HepG2 (cell line): ENCODE results near the gene CAPN12. TPM values are rescaled to one million over a fixed set of nuclear protein-coding genes. Genes with fewer than 3 reads are reported as not detected.

Experiments
- BORCS8-MEF2B ChIP-seq: sonication (generic); formaldehyde crosslinking; IDR thresholded peaks from 2 replicates; pipeline ENCODE4 v1.8.0; 2022; ENCODE audit warnings: mild to moderate bottlenecking, missing genetic modification reagents
- CEBPB ChIP-seq: IDR thresholded peaks from 2 replicates; pipeline ENCODE4 v1.6.1; 2011; ENCODE audit warnings: low read depth, low read length, improper control_type of control experiment, borderline replicate concordance
- FOSL1 ChIP-seq: sonication (generic); formaldehyde crosslinking; IDR thresholded peaks from 2 replicates; pipeline ENCODE4 v1.9.0; 2021; ENCODE audit warnings: missing genetic modification reagents, borderline replicate concordance
- GLI4 ChIP-seq: sonication (generic); formaldehyde crosslinking; IDR thresholded peaks from 2 replicates; pipeline ENCODE4 v1.5.1; 2020; ENCODE audit warnings: missing genetic modification reagents, mild to moderate bottlenecking, moderate library complexity, borderline replicate concordance
- HNRNPK ChIP-seq: fragments of 200-400 bp; formaldehyde crosslinking; IDR thresholded peaks from 2 replicates; pipeline ENCODE4 v1.6.1; 2018; ENCODE audit warnings: low read length, low read depth, moderate library complexity, mild to moderate bottlenecking; ENCODE audit not compliant: poor library complexity, severe bottlenecking
- KDM4B ChIP-seq: sonication (generic); formaldehyde crosslinking; IDR thresholded peaks from 2 replicates; pipeline ENCODE4 v1.4.0; 2020; ENCODE audit warnings: missing genetic modification reagents
- KLF9 ChIP-seq: IDR thresholded peaks from 2 replicates; pipeline ENCODE4 v1.6.1; 2016; ENCODE audit warnings: low read depth
- NFYB ChIP-seq: sonication (generic); formaldehyde crosslinking; IDR thresholded peaks from 2 replicates; pipeline ENCODE4 v1.4.0; 2020; ENCODE audit warnings: missing genetic modification reagents
- TCF12 ChIP-seq, 2 experiments: fragments of 450-650 bp in 1 of 2; sonication (generic) in 1 of 2; formaldehyde crosslinking in 1 of 2; IDR thresholded peaks; 2 replicates each; pipeline versions ENCODE4 v1.6.1 to v1.8.0; 2017 to 2022; ENCODE audit warnings: antibody characterized with exemption in 1 of 2, mild to moderate bottlenecking in 1 of 2, missing genetic modification reagents in 1 of 2, moderate library complexity in 1 of 2
- TEAD3 ChIP-seq: optimal IDR thresholded peaks from 2 replicates; pipeline ENCODE3; 2016; ENCODE audit warnings: borderline replicate concordance
- YEATS4 ChIP-seq: sonication (generic); formaldehyde crosslinking; IDR thresholded peaks from 2 replicates; pipeline ENCODE4 v1.4.0; 2020; ENCODE audit warnings: missing genetic modification reagents, borderline replicate concordance
- ZNF18 ChIP-seq: sonication (generic); formaldehyde crosslinking; IDR thresholded peaks from 2 replicates; pipeline ENCODE4 v1.8.0; 2022; ENCODE audit warnings: mild to moderate bottlenecking, missing genetic modification reagents; ENCODE audit not compliant: insufficient replicate concordance
- ZNF512 ChIP-seq: sonication (generic); formaldehyde crosslinking; IDR thresholded peaks from 2 replicates; pipeline ENCODE4 v1.4.0; 2020; ENCODE audit warnings: mild to moderate bottlenecking, missing genetic modification reagents
- ZNF572 ChIP-seq: sonication (generic); formaldehyde crosslinking; IDR thresholded peaks from 2 replicates; pipeline ENCODE4 v1.5.1; 2020; ENCODE audit warnings: mild to moderate bottlenecking, missing genetic modification reagents
- ZNF761 ChIP-seq: sonication (generic); formaldehyde crosslinking; conservative IDR thresholded peaks from 2 replicates; pipeline ENCODE4 v1.4.0; 2020; ENCODE audit warnings: mild to moderate bottlenecking, missing genetic modification reagents
- polyA plus RNA-seq, 8 experiments: library from polyadenylated mRNA; depleted of rRNA in 3 of 8; stranded (reverse) in 7 of 8; unstranded in 1 of 8; fragments of >200 nt; fragmentation: Illumina TruSeq in 4 of 8; extraction: Trizol in 4 of 8; gene quantifications; 2 replicates each; pipeline versions ENCODE4 v1.2.1 to v1.2.3, GENCODE V29; 2011 to 2016; ENCODE audit warnings: low read depth in 4 of 8, missing spikeins in 1 of 8, mixed read lengths in 1 of 8; ENCODE audit not compliant: insufficient read depth in 1 of 8
- total RNA-seq, 5 experiments: library from RNA; depleted of rRNA; stranded (reverse); fragments of >200 nt; fragmentation: Illumina TruSeq; extraction: Trizol; gene quantifications; 2 replicates each; pipeline ENCODE4 v1.2.3, GENCODE V29; 2016; ENCODE audit warnings: low read depth in 1 of 5
- TF ChIP-seq, protein P1 (sequence below): sonication (generic); formaldehyde crosslinking; IDR thresholded peaks from 2 replicates; pipeline ENCODE4 v1.5.0; 2020; ENCODE audit warnings: mild to moderate bottlenecking, missing genetic modification reagents, borderline replicate concordance
- TF ChIP-seq, protein P2 (sequence below): sonication (generic); formaldehyde crosslinking; IDR thresholded peaks from 2 replicates; pipeline ENCODE4 v1.5.1; 2020; ENCODE audit warnings: missing genetic modification reagents, mild to moderate bottlenecking, borderline replicate concordance
- TF ChIP-seq, protein P3 (sequence below): sonication (generic); formaldehyde crosslinking; IDR thresholded peaks from 2 replicates; pipeline ENCODE4 v1.4.0; 2020; ENCODE audit warnings: missing genetic modification reagents, borderline replicate concordance

The CAPN12 gene
- total and polyA plus RNA-seq, 2 of the 13 experiments (the other 11 are each of a cell fraction or from before 2014, with no cell fraction given), result 1.6 to 13.6 TPM

DNA sequence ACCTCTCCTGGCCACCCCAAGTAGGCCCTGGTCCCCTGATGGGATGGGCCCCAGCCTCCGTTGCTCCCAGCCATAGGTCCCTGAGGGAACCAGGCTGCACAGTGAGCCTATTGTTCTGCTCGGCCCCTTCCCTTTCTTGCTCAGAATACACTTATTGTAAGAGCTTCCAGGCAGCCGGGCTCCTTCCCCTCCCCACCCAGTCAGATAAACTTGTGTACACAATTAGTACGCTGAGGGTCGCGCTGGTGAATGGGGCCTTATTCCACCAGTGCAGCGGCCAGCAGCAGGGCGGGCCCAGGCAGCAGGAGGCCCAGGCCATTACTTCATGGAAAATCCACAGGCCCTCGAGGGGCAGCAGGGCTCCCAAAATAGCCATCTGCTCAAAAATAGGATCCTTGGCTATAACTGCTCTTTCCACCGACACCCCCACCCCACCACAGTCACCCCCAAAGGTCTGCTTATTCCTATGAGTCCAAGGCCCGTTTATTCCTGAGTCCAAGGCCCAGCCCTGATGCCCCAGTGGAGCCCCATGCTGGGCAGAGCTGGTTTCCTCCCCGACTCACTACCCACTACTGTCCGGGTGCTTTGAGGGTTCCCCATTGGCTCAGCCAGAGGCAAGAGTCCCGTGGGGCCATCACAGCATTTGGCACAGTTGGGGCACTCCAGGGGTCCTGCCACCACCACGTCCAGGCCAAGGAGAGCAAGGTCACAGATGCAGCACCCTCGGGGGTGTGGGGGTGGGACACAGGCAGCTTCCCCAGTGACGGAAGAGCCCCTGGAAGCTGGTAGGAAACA lies 22.1 kb downstream of the CAPN12 start (continued):
- no peak for TF ChIP-seq GLI4 (CRISPR knock-in tag)
- no peak for TF ChIP-seq ZNF18 (CRISPR knock-in tag)
- TF ChIP-seq BORCS8-MEF2B, result no peak; the same call in 1 of the 2 replicates
- TF ChIP-seq YEATS4, result no peak
- TF ChIP-seq TEAD3 (CRISPR knock-in tag), result peak; percentile 60
- TF ChIP-seq ZNF761 (CRISPR knock-in tag), result no peak
- TF ChIP-seq, protein P1, sequence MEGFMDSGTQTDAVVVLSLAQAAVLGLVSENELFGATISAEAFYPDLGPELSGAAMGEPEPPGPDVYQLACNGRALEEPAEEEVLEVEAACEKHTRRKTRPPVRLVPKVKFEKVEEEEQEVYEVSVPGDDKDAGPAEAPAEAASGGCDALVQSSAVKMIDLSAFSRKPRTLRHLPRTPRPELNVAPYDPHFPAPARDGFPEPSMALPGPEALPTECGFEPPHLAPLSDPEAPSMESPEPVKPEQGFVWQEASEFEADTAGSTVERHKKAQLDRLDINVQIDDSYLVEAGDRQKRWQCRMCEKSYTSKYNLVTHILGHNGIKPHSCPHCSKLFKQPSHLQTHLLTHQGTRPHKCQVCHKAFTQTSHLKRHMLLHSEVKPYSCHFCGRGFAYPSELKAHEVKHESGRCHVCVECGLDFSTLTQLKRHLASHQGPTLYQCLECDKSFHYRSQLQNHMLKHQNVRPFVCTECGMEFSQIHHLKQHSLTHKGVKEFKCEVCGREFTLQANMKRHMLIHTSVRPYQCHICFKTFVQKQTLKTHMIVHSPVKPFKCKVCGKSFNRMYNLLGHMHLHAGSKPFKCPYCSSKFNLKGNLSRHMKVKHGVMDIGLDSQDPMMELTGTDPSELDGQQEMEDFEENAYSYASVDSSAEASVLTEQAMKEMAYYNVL (CRISPR knock-in tag), result no peak
- no peak for TF ChIP-seq KLF9
- no peak for TF ChIP-seq CEBPB
- TF ChIP-seq, protein P2, sequence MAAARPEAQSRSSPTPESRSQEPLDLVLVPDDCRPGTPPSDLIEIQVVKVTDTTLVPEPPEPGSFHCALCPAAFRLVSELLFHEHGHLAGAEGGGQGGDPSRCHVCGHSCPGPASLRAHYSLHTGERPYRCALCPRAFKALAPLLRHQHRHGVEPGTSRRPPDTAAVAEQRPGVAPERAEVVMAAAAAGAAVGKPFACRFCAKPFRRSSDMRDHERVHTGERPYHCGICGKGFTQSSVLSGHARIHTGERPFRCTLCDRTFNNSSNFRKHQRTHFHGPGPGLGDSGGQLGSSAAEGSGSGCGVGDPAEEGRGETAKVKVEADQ (CRISPR knock-in tag), result no peak
- TF ChIP-seq HNRNPK, result no peak
- TF ChIP-seq FOSL1 (CRISPR knock-in tag), result no peak
- TF ChIP-seq ZNF572 (CRISPR knock-in tag), result no peak
- no peak for TF ChIP-seq TCF12 (IDR thresholded peaks at IDR 0.05)
- TF ChIP-seq TCF12 (CRISPR knock-in tag; IDR thresholded peaks at IDR 0.05), result no peak
- TF ChIP-seq KDM4B (CRISPR knock-in tag), result no peak
- TF ChIP-seq, protein P3, sequence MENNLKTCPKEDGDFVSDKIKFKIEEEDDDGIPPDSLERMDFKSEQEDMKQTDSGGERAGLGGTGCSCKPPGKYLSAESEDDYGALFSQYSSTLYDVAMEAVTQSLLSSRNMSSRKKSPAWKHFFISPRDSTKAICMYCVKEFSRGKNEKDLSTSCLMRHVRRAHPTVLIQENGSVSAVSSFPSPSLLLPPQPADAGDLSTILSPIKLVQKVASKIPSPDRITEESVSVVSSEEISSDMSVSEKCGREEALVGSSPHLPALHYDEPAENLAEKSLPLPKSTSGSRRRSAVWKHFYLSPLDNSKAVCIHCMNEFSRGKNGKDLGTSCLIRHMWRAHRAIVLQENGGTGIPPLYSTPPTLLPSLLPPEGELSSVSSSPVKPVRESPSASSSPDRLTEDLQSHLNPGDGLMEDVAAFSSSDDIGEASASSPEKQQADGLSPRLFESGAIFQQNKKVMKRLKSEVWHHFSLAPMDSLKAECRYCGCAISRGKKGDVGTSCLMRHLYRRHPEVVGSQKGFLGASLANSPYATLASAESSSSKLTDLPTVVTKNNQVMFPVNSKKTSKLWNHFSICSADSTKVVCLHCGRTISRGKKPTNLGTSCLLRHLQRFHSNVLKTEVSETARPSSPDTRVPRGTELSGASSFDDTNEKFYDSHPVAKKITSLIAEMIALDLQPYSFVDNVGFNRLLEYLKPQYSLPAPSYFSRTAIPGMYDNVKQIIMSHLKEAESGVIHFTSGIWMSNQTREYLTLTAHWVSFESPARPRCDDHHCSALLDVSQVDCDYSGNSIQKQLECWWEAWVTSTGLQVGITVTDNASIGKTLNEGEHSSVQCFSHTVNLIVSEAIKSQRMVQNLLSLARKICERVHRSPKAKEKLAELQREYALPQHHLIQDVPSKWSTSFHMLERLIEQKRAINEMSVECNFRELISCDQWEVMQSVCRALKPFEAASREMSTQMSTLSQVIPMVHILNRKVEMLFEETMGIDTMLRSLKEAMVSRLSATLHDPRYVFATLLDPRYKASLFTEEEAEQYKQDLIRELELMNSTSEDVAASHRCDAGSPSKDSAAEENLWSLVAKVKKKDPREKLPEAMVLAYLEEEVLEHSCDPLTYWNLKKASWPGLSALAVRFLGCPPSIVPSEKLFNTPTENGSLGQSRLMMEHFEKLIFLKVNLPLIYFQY (CRISPR knock-in tag), result peak; percentile 54; the same call in 1 of the 2 replicates
- TF ChIP-seq NFYB, result no peak
- no peak for TF ChIP-seq ZNF512 (CRISPR knock-in tag)
